Large intestine (tissue), 3 donors: ENCODE measurements around the gene TRAPPC13. TPM values are rescaled to one million over a fixed set of nuclear protein-coding genes. Genes with fewer than 3 reads are reported as not detected.
A peak's percentile ranks its signal among the peaks of the same experiment; 100 is the strongest.
"Not testable (repeated sequence)": the region's sequence is repeated elsewhere in the genome, so short reads cannot be mapped to it uniquely, and the experiment has no call there.

Source experiments
- DNase-seq, 2 donors: peaks; one replicate each; pipeline versions ENCODE4 v3.0.0 to v3.0.0-alpha.2; 2013
- H3K27ac ChIP-seq: one replicate; pipeline ENCODE4 v1.5.1; 2013; ENCODE audit warnings: low read length
- H3K27me3 ChIP-seq: 2 replicates; pipeline ENCODE4 v1.6.1; 2013; ENCODE audit warnings: low read length; ENCODE audit not compliant: control insufficient read depth, insufficient read depth
- H3K36me3 ChIP-seq: 2 replicates; pipeline ENCODE4 v1.6.1; 2013; ENCODE audit warnings: low read length; ENCODE audit not compliant: control insufficient read depth, insufficient read depth
- H3K4me1 ChIP-seq: one replicate; pipeline ENCODE4 v1.6.1; 2013; ENCODE audit warnings: low read length; ENCODE audit not compliant: control insufficient read depth, insufficient read depth
- H3K4me3 ChIP-seq: one replicate; pipeline ENCODE4 v1.5.1; 2013; ENCODE audit warnings: low read length
- H3K9me3 ChIP-seq: one replicate; pipeline ENCODE4 v1.6.1; 2013; ENCODE audit warnings: mild to moderate bottlenecking, low read depth, low read length, moderate library complexity; ENCODE audit not compliant: control insufficient read depth
- WGBS: methylation state at CpG from one replicate; pipeline ENCODE4 v1.1.5; 2013; ENCODE audit warnings: low lambda C conversion rate; ENCODE audit not compliant: insufficient coverage; 5-methylcytosine and 5-hydroxymethylcytosine counted together
- polyA plus RNA-seq: library from polyadenylated mRNA; unstranded; fragments of 120-200 nt; gene quantifications from one replicate; pipeline ENCODE4 v1.2.1, GENCODE V29; 2013

TRAPPC13 gene
- polyA plus RNA-seq, 1 donor: 22.4 TPM

DNA sequence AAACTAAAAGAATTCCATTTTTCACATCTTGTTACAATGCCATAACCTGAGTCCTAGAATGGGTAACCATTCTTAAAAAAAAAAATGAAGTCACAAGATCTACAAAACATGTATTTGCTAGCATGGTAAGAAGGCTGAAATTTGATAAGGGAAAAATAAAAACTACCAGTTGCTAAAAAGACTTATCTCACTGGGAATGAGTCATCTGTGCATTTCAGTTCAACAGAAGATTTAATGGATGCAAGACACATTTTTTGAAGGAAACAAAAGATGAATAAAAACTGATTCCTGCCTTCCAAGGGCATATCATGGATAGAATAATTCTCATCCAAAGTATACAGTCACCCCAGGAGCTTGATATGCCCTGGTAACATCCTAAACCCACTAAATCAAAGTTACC, 49.9 kb downstream of the TRAPPC13 start:
- no peak for DNase-seq
- Histone ChIP-seq H3K27ac (no peak overlapping the region), H3K36me3 (peaks cover 2% of the 10 kb centered on the region), H3K4me3 (no peak overlapping the region), H3K9me3 (no peaks in the 10 kb centered on the region), H3K4me1 (no peaks in the 10 kb centered on the region), H3K27me3 (no peaks in the 10 kb centered on the region)

DNA sequence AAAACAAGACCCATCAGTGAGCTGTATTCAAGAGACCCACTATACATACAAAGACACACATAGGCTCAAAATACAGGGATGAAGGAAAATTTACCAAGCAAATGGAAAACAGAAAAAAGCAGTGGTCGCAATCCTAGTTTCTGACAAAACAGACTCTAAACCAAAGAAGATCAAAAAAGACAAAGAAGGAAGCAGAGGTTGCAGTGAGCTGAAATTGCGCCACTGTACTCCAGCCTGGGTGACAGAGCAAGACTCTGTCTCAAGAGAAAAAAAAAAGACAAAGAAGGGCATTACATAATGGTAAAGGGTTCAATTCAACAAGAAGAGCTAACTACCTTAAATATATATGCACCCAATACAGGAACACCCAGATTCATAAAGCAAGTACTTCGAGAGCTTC, 51.2 kb downstream of the TRAPPC13 start:
- DNase-seq, H3K27ac ChIP-seq, H3K36me3 ChIP-seq, H3K4me3 ChIP-seq, H3K4me1 ChIP-seq, H3K27me3 ChIP-seq, H3K9me3 ChIP-seq: not testable (repeated sequence)
- 100% methylated on average over 1 of the region's 3 CpGs for WGBS

DNA sequence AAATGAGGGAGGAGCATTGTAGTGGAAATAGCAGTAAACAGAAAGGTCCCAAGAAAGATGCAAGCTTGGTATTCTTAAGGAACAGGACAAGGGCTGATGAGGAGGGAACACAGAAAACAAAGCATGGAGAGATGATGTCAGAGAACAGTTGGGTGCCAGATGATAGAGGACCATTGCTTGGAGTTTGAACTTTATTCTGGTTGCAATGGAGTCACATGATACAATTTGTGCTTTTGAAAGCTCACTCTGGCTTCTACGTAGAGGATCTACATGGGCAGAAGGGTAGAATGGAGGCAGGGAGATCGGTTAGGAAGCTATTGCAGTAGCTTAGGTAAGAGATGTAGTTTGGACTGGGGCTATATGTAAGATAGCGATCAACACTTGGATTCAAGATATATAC, 57.3 kb downstream of the TRAPPC13 start:
- WGBS: no CpG with 5 or more reads among the region's 3 CpGs
- H3K4me1 ChIP-seq: no peaks in the 10 kb centered on the region
- no peaks in the 10 kb centered on the region for H3K36me3 ChIP-seq
- H3K27ac ChIP-seq: no peak overlapping the region
- no peaks in the 10 kb centered on the region for H3K27me3 ChIP-seq
- H3K4me3 ChIP-seq: no peak overlapping the region
- no peak for DNase-seq
- H3K9me3 ChIP-seq: no peaks in the 10 kb centered on the region

DNA sequence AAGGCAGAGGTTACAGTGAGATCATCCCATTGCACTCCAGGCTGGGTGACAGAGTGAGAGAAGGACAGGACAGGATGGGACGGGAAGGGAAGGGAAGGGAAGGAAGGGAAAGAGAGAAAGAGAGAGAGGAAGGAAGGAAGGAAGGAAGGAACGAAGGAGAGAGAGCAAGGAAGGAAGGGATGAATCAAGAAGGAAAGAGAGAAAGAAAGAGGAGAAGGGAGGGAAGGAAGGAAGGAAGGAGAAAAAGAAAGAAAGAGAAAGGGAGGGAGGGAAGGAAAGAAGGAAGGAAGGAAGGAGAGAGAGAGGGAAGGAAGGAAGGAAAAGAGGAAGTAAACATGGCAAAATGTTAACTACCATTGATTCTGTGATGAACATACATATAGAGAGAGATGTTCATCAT, 68.3 kb downstream of the TRAPPC13 start:
- Histone ChIP-seq H3K27ac (no peak overlapping the region), H3K27me3 (no peaks in the 10 kb centered on the region), H3K36me3 (no peaks in the 10 kb centered on the region), H3K4me1 (no peaks in the 10 kb centered on the region), H3K4me3 (no peak overlapping the region), H3K9me3 (no peaks in the 10 kb centered on the region)
- WGBS: 92% methylated on average over 2 of the region's 2 CpGs
- no peak for DNase-seq

DNA sequence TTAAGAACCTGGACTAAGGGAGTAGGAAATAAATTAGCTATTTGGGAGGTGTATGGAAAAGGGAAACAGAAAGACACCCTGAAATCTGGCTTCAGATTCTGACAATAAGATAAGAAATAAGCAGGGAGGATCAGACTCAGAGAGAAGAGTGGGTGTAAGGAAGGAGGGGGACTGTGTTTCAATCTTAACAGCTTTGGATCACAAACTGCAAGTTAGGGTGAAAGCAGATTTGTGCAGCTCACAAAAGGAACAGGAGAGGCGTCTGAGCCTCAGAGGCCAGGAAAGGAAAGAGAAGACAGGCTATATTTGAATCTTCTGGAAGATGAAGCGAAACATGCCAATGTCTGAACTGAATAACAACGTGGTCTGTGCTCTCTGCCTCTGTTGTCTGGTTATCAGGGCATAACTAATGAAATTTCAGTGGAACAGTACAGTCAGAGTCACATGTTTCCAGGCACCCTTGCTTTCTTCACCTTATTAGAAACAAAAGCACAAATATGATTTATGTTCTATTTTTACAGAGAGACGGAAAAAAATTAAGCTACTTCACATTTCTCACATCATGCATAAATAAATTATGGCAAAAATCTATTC, 70.4 kb downstream of the TRAPPC13 start:
- Histone ChIP-seq H3K4me1 (no peaks in the 10 kb centered on the region), H3K4me3 (no peak overlapping the region), H3K27me3 (no peaks in the 10 kb centered on the region), H3K9me3 (no peaks in the 10 kb centered on the region), H3K36me3 (no peaks in the 10 kb centered on the region), H3K27ac (no peak overlapping the region)
- WGBS: 67% methylated on average over 1 of the region's 4 CpGs
- DNase-seq: peak in 1 of 2 donors; percentile 17

DNA sequence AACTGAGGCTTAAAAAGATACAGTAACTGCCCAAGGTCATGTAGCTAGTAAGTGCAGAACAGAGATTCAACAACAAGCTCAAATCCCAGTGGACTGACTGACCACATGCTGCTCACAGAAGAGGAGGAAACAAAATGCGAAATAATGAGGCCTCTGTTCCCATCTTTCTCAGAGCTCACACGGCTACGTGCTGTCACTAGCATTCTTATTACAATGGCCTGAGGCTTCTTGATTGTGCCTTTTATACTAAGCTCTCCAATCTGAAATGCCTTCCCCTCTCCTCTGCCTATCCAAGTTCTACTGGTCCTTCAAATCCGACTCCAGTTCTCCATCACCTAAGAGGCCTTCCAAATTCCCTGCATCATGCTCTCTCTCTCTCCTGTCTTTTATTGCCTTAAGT, 71.1 kb downstream of the TRAPPC13 start:
- WGBS: no CpG with 5 or more reads among the region's 4 CpGs
- Histone ChIP-seq H3K36me3 (no peaks in the 10 kb centered on the region), H3K27ac (no peak overlapping the region), H3K4me3 (no peak overlapping the region), H3K9me3 (no peaks in the 10 kb centered on the region), H3K4me1 (no peaks in the 10 kb centered on the region), H3K27me3 (no peaks in the 10 kb centered on the region)
- DNase-seq: no peak

DNA sequence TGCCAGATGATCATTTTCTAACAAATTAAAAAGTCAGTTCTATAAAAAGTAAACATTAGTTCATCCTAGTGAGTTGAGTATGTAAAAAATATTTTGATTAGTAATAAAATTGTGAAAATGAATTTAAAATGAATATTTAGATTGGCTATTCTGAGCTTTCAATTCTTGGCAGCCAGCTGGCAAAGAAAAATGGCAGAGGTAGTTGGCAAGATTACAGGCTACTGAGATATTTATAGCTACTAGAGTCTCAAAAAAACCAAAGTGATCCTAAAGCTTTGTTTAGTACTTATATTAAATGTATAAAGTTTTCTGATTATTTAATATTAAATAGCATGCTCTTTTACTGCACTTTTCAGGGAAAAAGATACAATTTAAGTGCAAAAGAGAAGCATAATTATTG, 72.1 kb downstream of the TRAPPC13 start:
- no peaks in the 10 kb centered on the region for H3K36me3 ChIP-seq
- H3K27me3 ChIP-seq: no peaks in the 10 kb centered on the region
- no peaks in the 10 kb centered on the region for H3K9me3 ChIP-seq
- no peak for DNase-seq
- no peaks in the 10 kb centered on the region for H3K4me1 ChIP-seq
- no peak overlapping the region for H3K4me3 ChIP-seq
- H3K27ac ChIP-seq: no peak overlapping the region

DNA sequence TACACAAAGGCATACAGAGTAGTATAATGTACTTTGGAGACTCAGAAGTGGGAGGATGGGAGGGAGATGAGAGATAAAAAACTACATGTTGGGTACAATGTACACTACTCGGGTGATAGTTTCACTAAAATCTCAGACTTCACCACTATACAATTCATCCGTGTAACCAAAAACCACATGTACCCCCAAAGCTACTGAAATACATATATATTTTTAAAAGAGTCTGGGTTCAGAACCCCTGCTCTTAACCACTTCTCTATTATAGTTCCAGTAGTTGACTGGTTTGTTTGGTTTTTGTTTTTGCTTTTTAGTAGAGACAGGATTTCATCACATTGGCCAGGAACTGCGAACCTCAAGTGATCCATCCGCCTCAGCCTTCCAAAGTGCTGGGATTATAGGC, 74.5 kb downstream of the TRAPPC13 start:
- no peaks in the 10 kb centered on the region for H3K27me3 ChIP-seq
- no peaks in the 10 kb centered on the region for H3K4me1 ChIP-seq
- no peak overlapping the region for H3K27ac ChIP-seq
- DNase-seq: no peak
- no peaks in the 10 kb centered on the region for H3K36me3 ChIP-seq
- WGBS: 100% methylated on average over 2 of the region's 4 CpGs
- no peak overlapping the region for H3K4me3 ChIP-seq
- no peaks in the 10 kb centered on the region for H3K9me3 ChIP-seq

DNA sequence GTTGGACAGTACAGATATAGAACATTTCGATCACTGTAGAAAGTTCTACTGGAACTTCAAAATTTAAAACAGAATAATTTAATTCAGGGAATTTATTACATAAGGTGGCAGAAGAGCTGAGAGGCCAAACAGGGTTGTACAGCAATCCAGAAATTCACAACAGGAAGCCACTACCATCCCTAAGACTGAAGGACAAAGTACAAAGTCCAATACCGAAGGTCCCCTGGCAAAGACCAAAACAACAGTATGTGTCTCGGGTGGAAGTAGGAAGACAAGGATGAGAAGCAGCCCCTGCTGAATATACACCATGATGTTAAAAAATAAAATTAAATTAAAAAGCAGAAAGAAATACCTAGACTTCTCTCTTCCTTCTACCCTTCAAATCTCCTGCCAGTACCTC, 77.2 kb downstream of the TRAPPC13 start:
- Histone ChIP-seq H3K36me3 (no peaks in the 10 kb centered on the region), H3K4me1 (no peaks in the 10 kb centered on the region), H3K4me3 (no peak overlapping the region), H3K27ac (no peak overlapping the region), H3K9me3 (no peaks in the 10 kb centered on the region), H3K27me3 (no peaks in the 10 kb centered on the region)
- no CpG with 5 or more reads among the region's 3 CpGs for WGBS
- DNase-seq: peak in 1 of 2 donors; percentile 23

DNA sequence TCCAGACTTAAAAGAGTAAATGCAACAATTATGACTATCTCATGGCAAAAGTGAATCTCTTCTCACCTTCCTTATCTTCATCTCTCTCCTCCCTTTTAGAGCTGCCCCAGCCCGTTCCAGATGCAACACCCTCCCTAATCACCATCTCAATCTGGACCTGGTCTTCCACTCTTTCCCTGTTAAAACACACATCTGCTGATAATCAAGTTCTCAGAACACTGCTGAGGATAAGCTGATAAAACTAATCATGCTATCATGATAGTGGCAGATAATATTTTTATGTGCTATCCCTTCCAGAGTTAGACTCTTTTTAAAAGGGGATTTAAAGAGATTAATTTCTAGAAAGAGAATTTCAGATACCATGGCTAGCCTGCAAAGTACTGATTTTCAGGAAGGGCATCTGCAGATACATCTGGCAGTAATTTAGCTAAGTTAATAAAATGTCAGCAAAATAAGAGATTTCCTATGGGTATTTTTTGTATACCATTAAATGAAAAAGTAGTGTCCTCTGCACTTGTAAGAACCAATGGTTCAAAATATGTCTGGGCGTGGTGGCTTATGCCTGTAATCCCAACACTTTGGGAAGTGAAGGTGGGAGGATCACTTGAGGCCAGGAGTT, 79.9 kb downstream of the TRAPPC13 start:
- Histone ChIP-seq H3K4me3 (no peak overlapping the region), H3K27ac (no peak overlapping the region), H3K27me3 (no peaks in the 10 kb centered on the region), H3K36me3 (no peaks in the 10 kb centered on the region), H3K9me3 (no peaks in the 10 kb centered on the region), H3K4me1 (no peaks in the 10 kb centered on the region)
- DNase-seq: no peak
- no CpG with 5 or more reads among the region's 2 CpGs for WGBS

DNA sequence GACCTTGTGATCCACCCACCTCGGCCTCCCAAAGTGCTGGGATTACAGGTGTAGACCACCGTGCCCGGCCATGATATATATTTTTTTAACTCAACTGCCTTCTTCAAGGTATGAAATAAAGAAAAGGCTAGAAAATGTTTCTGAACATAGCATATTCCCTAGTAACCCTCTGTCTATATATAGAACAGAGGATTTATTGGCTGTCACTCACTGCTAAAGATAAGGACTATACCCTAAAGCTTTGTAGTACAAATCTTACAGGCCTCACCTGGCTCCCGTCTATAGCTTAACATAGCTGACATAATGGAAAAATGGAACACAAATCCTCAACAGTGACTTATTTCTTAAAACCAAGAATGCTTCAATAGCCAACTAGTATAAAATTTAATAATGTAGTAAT, 82.8 kb downstream of the TRAPPC13 start:
- Histone ChIP-seq H3K36me3 (no peaks in the 10 kb centered on the region), H3K4me3 (no peak overlapping the region), H3K27ac (no peak overlapping the region), H3K27me3 (no peaks in the 10 kb centered on the region), H3K4me1 (no peaks in the 10 kb centered on the region), H3K9me3 (no peaks in the 10 kb centered on the region)
- peak in 1 of 2 donors; percentile 15 for DNase-seq
- WGBS: no CpG with 5 or more reads among the region's 4 CpGs
